Measurements from ENCODE around the gene GPR141. TPM values are rescaled to one million over a fixed set of nuclear protein-coding genes. Genes with fewer than 3 reads are reported as not detected.

The GPR141 gene
- total and polyA plus RNA-seq, 2 of the 13 experiments (the other 11 are each of a cell fraction or from before 2014, with no cell fraction given), result not detected

GRCh38 chr7:37726016-37726415, 42.5 kb downstream of the GPR141 start:
- Histone ChIP-seq H3K36me3 (replicated peaks in 1 of 2; ENCODE audit: control insufficient read depth in 1 of 2, insufficient read depth in 2 of 2, low read length in 2 of 2) (no peaks in the 10 kb centered on the region), H3K79me2 (ENCODE audit: insufficient read depth, low read length) (no peaks in the 10 kb centered on the region), H3K27ac (ENCODE audit: extremely low read length, insufficient read depth, low read length) (no peak overlapping the region), H3K4me2 (ENCODE audit: low read depth, low read length) (no peak overlapping the region), H3K9ac (ENCODE audit: insufficient read depth, low read depth, low read length) (no peak overlapping the region), H2AFZ (ENCODE audit: low read length) (no peak overlapping the region), H3K27me3 (ENCODE audit: control insufficient read depth in 1 of 2, insufficient read depth in 2 of 2, low read length in 2 of 2) (no peaks in the 10 kb centered on the region), H3K4me1 (ENCODE audit: insufficient read depth, low read length) (no peaks in the 10 kb centered on the region), H3K4me3 (replicated peaks in 1 of 3; ENCODE audit: insufficient read depth in 1 of 3, low read depth in 2 of 3, low read length in 3 of 3) (no peak overlapping the region), H3K9me3 (ENCODE audit: low read length) (no peaks in the 10 kb centered on the region), H4K20me1 (ENCODE audit: insufficient read depth, low read length) (no peaks in the 10 kb centered on the region)
- ATAC-seq, result no peak
- WGBS (ENCODE audit: low lambda C conversion rate), result 42% methylated on average over 1 of the region's 1 CpG
- TF ChIP-seq ARID2 (CRISPR knock-in tag; IDR thresholded peaks at IDR 0.05; ENCODE audit: borderline replicate concordance), result no peak
- no peak for TF ChIP-seq GLI4 (CRISPR knock-in tag; IDR thresholded peaks at IDR 0.05; ENCODE audit: borderline replicate concordance)
- TF ChIP-seq POGZ (CRISPR knock-in tag; IDR thresholded peaks at IDR 0.05), result no peak
- TF ChIP-seq MTF1 (CRISPR knock-in tag; IDR thresholded peaks at IDR 0.05), result no peak
- no peak for TF ChIP-seq ZBTB10 (CRISPR knock-in tag; IDR thresholded peaks at IDR 0.05; ENCODE audit: borderline replicate concordance)
- no peak for TF ChIP-seq PRMT3 (CRISPR knock-in tag; IDR thresholded peaks at IDR 0.05; ENCODE audit: borderline replicate concordance, low read depth)
- TF ChIP-seq ZNF33A (CRISPR knock-in tag; IDR thresholded peaks at IDR 0.05; ENCODE audit: borderline replicate concordance), result no peak
- no peak for TF ChIP-seq ZNF253 (CRISPR knock-in tag; IDR thresholded peaks at IDR 0.05; ENCODE audit: borderline replicate concordance)
- no peak for TF ChIP-seq ZNF703 (CRISPR knock-in tag; IDR thresholded peaks at IDR 0.05; ENCODE audit: borderline replicate concordance)
- no peak for TF ChIP-seq MXD3 (CRISPR knock-in tag; IDR thresholded peaks at IDR 0.05)
- no peak for TF ChIP-seq ONECUT2 (CRISPR knock-in tag; IDR thresholded peaks at IDR 0.05)
- TF ChIP-seq CREM (IDR thresholded peaks at IDR 0.05), result no peak
- TF ChIP-seq CREM (CRISPR knock-in tag; IDR thresholded peaks at IDR 0.05), result no peak
- POLR2A ChIA-PET, result no interaction called here
- no peak for DNase-seq (ENCODE audit: low spot score)
- FAIRE-seq, result no peak
- in situ Hi-C loops (cut with HindIII; ENCODE audit: extremely low pct_ligation_motif_present, low pct_unique_long_range_greater_than_20kb), result no loop called here
- no TSS peak for BruUV-seq (replicated peaks)
- intact Hi-C loops (cut with micrococcal nuclease; ENCODE audit: unreplicated experiment), result no loop called here
- CTCF ChIA-PET (ENCODE audit: low intra/inter-chr PET ratio, low total read pairs), result no interaction called here
